SK-N-SH (cell line): ENCODE results near the gene THOC7. TPM values are rescaled to one million over a fixed set of nuclear protein-coding genes. Genes with fewer than 3 reads are reported as not detected.
A peak's percentile ranks its signal among the peaks of the same experiment; 100 is the strongest.

Source experiments
- CTCF ChIA-PET: fragments of 300-600, 350-600 bp; formaldehyde crosslinking; extraction: SDS; loops from one replicate; lab custom pipeline; 2021; lab: Yijun Ruan, JAX
- POLR2A ChIA-PET: fragments of 350-600 bp; sonication (Branson Sonifier 250); formaldehyde crosslinking; extraction: SDS; loops from one replicate; lab custom pipeline; 2020; ENCODE audit warnings: antibody characterized with exemption, inconsistent platforms; lab: Yijun Ruan, JAX
- DNase-seq: peaks from one replicate; pipeline ENCODE4 v3.0.0; 2012
- H2AFZ ChIP-seq: fragments of 200-600 bp; sonication (generic); 2 replicates; pipeline ENCODE4 v1.8.1; 2016; ENCODE audit warnings: antibody characterized with exemption, mild to moderate bottlenecking, low read depth
- H3F3A ChIP-seq: fragments of 200-600 bp; sonication (generic); replicated peaks from 2 replicates; pipeline ENCODE3; 2016; ENCODE audit warnings: antibody characterized with exemption, mild to moderate bottlenecking; ENCODE audit not compliant: insufficient read depth
- H3K27ac ChIP-seq, 2 experiments: fragments of 200-500 bp in 1 of 2; fragments of 200-600 bp in 1 of 2; sonication (Bioruptor generic) in 1 of 2; sonication (generic), shearing (Covaris generic) in 1 of 2; 2 replicates each; pipeline versions ENCODE4 v1.5.1 to v1.6.1; 2014 to 2016; ENCODE audit warnings: low read depth in 2 of 2, inconsistent platforms in 1 of 2, low read length in 1 of 2, mild to moderate bottlenecking in 1 of 2, mixed read lengths in 1 of 2
- H3K27me3 ChIP-seq: fragments of 200-600 bp; sonication (generic), shearing (Covaris generic); 2 replicates; pipeline ENCODE4 v1.6.1; 2016; ENCODE audit warnings: mixed run types; ENCODE audit not compliant: insufficient read depth
- H3K36me3 ChIP-seq, 2 experiments: fragments of 200-500 bp in 1 of 2; fragments of 200-600 bp in 1 of 2; sonication (Bioruptor generic) in 1 of 2; sonication (generic) in 1 of 2; replicated peaks in 1 of 2; 2 replicates each; pipeline versions ENCODE3 to v1.5.1; 2014 to 2016; ENCODE audit warnings: low read length in 1 of 2, mild to moderate bottlenecking in 1 of 2; ENCODE audit not compliant: insufficient read depth in 2 of 2, control insufficient read depth in 1 of 2
- H3K4me1 ChIP-seq, 2 experiments: fragments of 200-500 bp in 1 of 2; fragments of 200-600 bp in 1 of 2; sonication (Bioruptor generic) in 1 of 2; sonication (generic), shearing (Covaris generic) in 1 of 2; 2 replicates each; pipeline versions ENCODE4 v1.5.1 to v1.6.1; 2014 to 2016; ENCODE audit warnings: low read depth in 1 of 2, low read length in 1 of 2, mixed run types in 1 of 2; ENCODE audit not compliant: insufficient read depth in 2 of 2, control insufficient read depth in 1 of 2
- H3K4me2 ChIP-seq: fragments of 200-600 bp; sonication (generic), shearing (Covaris generic); 2 replicates; pipeline ENCODE4 v1.6.1; 2017; ENCODE audit warnings: mixed run types
- H3K4me3 ChIP-seq, 2 experiments: fragments of 200-500 bp in 1 of 2; fragments of 200-600 bp in 1 of 2; sonication (Bioruptor generic) in 1 of 2; sonication (generic), shearing (Covaris generic) in 1 of 2; 2 replicates each; pipeline versions ENCODE4 v1.5.1 to v1.8.1; 2014 to 2016; ENCODE audit warnings: low read depth in 2 of 2, inconsistent platforms in 1 of 2, low read length in 1 of 2, mild to moderate bottlenecking in 1 of 2, mixed read lengths in 1 of 2, moderate library complexity in 1 of 2
- H3K79me2 ChIP-seq: fragments of 200-600 bp; sonication (generic); 2 replicates; pipeline ENCODE4 v1.8.1; 2017; ENCODE audit warnings: mild to moderate bottlenecking; ENCODE audit not compliant: insufficient read depth
- H3K9ac ChIP-seq: fragments of 200-600 bp; sonication (generic); 2 replicates; pipeline ENCODE4 v1.6.1; 2017; ENCODE audit warnings: mixed run types
- H3K9me2 ChIP-seq: fragments of 200-600 bp; sonication (generic); 2 replicates; pipeline ENCODE4 v1.6.1; 2017; ENCODE audit warnings: mixed run types
- H3K9me3 ChIP-seq: fragments of 200-600 bp; sonication (generic); 2 replicates; pipeline ENCODE4 v1.6.1; 2017; ENCODE audit warnings: mixed run types, mild to moderate bottlenecking, moderate library complexity
- H4K20me1 ChIP-seq: fragments of 200-600 bp; sonication (generic); 2 replicates; pipeline ENCODE4 v1.6.1; 2017; ENCODE audit warnings: mild to moderate bottlenecking, mixed run types; ENCODE audit not compliant: insufficient read depth
- CTCF ChIP-seq: fragments of 200-600 bp; sonication (generic); IDR thresholded peaks from 2 replicates; pipeline ENCODE4 v1.6.1; 2017; ENCODE audit warnings: antibody characterized with exemption, mild to moderate bottlenecking, moderate library complexity
- JUND ChIP-seq: IDR thresholded peaks from 2 replicates; pipeline ENCODE4 v1.4.0; 2012
- MEF2A ChIP-seq: IDR thresholded peaks from 2 replicates; pipeline ENCODE4 v1.4.0; 2012; ENCODE audit warnings: low read depth, borderline replicate concordance
- RCOR1 ChIP-seq: fragments of 150-350 bp; IDR thresholded peaks from 2 replicates; pipeline ENCODE4 v1.6.1; 2017; ENCODE audit warnings: antibody characterized with exemption, low read length
- RXRA ChIP-seq: IDR thresholded peaks from 2 replicates; pipeline ENCODE4 v1.4.0; 2012; ENCODE audit warnings: low read depth, mild to moderate bottlenecking, borderline replicate concordance
- SMC3 ChIP-seq: IDR thresholded peaks from 2 replicates; pipeline ENCODE4 v1.6.1; 2012; ENCODE audit warnings: low read depth, low read length, improper control_type of control experiment
- USF1 ChIP-seq: IDR thresholded peaks from 2 replicates; pipeline ENCODE4 v1.4.0; 2012; ENCODE audit warnings: low read depth, borderline replicate concordance
- USF2 ChIP-seq: fragments of 150-350 bp; IDR thresholded peaks from 2 replicates; pipeline ENCODE4 v1.6.1; 2017; ENCODE audit warnings: antibody characterized with exemption, low read length, low read depth, borderline replicate concordance
- WGBS: methylation state at CpG from one replicate; pipeline ENCODE4 v1.1.6; 2017; ENCODE audit warnings: low lambda C conversion rate; 5-methylcytosine and 5-hydroxymethylcytosine counted together
- polyA plus RNA-seq, 3 experiments: library from polyadenylated mRNA; depleted of rRNA; stranded (reverse); fragments of >200 nt; gene quantifications; 2 replicates each; pipeline ENCODE4 v1.2.3, GENCODE V29; 2012
- TF ChIP-seq, protein P1 (sequence below): IDR thresholded peaks from 2 replicates; pipeline ENCODE4; 2012
- TF ChIP-seq, protein P2 (sequence below): IDR thresholded peaks from 2 replicates; pipeline ENCODE4 v1.6.1; 2012; ENCODE audit warnings: mild to moderate bottlenecking, low read depth, low read length, moderate library complexity
- TF ChIP-seq, protein P3 (sequence below): IDR thresholded peaks from 2 replicates; pipeline ENCODE4 v1.4.0; 2012; ENCODE audit warnings: low read depth, borderline replicate concordance

Gene THOC7
- polyA plus RNA-seq, 1 of the 3 experiments (the other 2 are of a cell fraction) = 35.6 TPM

- Histone ChIP-seq H3K4me1 (peaks cover 6% of the 10 kb centered on the region in 2 experiments; a peak in 2 of 4 replicates), H2AFZ (peak overlapping the region; percentile 81), H4K20me1 (no peaks in the 10 kb centered on the region), H3K9ac (peak overlapping the region; percentile 99), H3K27me3 (no peaks in the 10 kb centered on the region), H3K4me3 (peak overlapping the region; percentile 86 to 89), H3K9me3 (no peaks in the 10 kb centered on the region), H3K9me2 (no peaks in the 10 kb centered on the region), H3K4me2 (peak overlapping the region; percentile 96), H3F3A (no peaks in the 10 kb centered on the region), H3K36me3 (peaks cover 0 to 9% of the 10 kb centered on the region in 2 experiments), H3K27ac (peak overlapping the region; percentile 69 to 78; a peak in 2 of 4 replicates), H3K79me2 (peaks cover 86% of the 10 kb centered on the region)
- ChIA-PET CTCF (interaction anchor here (1.0 to 1.5 kb wide), 4 partner anchors 15 to 513 kb away, joined by 3 read pairs; partner anchors contain the start of gene C3orf49), POLR2A (no interaction called here)
- DNase-seq = no peak
- TF ChIP-seq SMC3 (no peak), USF1 (no peak), JUND (no peak), RXRA (no peak), CTCF (no peak), RCOR1 (no peak), MEF2A (no peak), USF2 (no peak)
- TF ChIP-seq, protein P1, sequence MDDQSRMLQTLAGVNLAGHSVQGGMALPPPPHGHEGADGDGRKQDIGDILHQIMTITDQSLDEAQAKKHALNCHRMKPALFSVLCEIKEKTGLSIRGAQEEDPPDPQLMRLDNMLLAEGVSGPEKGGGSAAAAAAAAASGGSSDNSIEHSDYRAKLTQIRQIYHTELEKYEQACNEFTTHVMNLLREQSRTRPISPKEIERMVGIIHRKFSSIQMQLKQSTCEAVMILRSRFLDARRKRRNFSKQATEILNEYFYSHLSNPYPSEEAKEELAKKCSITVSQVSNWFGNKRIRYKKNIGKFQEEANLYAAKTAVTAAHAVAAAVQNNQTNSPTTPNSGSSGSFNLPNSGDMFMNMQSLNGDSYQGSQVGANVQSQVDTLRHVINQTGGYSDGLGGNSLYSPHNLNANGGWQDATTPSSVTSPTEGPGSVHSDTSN = no peak
- TF ChIP-seq, protein P2, sequence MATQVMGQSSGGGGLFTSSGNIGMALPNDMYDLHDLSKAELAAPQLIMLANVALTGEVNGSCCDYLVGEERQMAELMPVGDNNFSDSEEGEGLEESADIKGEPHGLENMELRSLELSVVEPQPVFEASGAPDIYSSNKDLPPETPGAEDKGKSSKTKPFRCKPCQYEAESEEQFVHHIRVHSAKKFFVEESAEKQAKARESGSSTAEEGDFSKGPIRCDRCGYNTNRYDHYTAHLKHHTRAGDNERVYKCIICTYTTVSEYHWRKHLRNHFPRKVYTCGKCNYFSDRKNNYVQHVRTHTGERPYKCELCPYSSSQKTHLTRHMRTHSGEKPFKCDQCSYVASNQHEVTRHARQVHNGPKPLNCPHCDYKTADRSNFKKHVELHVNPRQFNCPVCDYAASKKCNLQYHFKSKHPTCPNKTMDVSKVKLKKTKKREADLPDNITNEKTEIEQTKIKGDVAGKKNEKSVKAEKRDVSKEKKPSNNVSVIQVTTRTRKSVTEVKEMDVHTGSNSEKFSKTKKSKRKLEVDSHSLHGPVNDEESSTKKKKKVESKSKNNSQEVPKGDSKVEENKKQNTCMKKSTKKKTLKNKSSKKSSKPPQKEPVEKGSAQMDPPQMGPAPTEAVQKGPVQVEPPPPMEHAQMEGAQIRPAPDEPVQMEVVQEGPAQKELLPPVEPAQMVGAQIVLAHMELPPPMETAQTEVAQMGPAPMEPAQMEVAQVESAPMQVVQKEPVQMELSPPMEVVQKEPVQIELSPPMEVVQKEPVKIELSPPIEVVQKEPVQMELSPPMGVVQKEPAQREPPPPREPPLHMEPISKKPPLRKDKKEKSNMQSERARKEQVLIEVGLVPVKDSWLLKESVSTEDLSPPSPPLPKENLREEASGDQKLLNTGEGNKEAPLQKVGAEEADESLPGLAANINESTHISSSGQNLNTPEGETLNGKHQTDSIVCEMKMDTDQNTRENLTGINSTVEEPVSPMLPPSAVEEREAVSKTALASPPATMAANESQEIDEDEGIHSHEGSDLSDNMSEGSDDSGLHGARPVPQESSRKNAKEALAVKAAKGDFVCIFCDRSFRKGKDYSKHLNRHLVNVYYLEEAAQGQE = no peak
- TF ChIP-seq, protein P3, sequence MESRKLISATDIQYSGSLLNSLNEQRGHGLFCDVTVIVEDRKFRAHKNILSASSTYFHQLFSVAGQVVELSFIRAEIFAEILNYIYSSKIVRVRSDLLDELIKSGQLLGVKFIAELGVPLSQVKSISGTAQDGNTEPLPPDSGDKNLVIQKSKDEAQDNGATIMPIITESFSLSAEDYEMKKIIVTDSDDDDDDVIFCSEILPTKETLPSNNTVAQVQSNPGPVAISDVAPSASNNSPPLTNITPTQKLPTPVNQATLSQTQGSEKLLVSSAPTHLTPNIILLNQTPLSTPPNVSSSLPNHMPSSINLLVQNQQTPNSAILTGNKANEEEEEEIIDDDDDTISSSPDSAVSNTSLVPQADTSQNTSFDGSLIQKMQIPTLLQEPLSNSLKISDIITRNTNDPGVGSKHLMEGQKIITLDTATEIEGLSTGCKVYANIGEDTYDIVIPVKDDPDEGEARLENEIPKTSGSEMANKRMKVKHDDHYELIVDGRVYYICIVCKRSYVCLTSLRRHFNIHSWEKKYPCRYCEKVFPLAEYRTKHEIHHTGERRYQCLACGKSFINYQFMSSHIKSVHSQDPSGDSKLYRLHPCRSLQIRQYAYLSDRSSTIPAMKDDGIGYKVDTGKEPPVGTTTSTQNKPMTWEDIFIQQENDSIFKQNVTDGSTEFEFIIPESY = no peak
- 42% methylated on average over 5 of the region's 5 CpGs for WGBS
Measured at GRCh38 chr3:63862804-63863149, 828 bp downstream of the THOC7 start.
